ENCODE measurements around the gene SETD2.
"Not testable (repeated sequence)": the region's sequence is repeated elsewhere in the genome, so short reads cannot be mapped to it uniquely, and the experiment has no call there.

GRCh38 chr3:47181685-47182084 lies 17.8 kb upstream of the SETD2 start:
- not testable (repeated sequence) for TF ChIP-seq CTCF (IDR thresholded peaks at IDR 0.05; ENCODE audit: poor library complexity); EZH2phosphoT487 (IDR thresholded peaks at IDR 0.05; ENCODE audit: low read depth, severe bottlenecking, unreplicated experiment)
